Neuronal stem cell (in vitro differentiated cells): ENCODE results near the gene CFAP126. TPM values are rescaled to one million over a fixed set of nuclear protein-coding genes. Genes with fewer than 3 reads are reported as not detected.
"Not testable (repeated sequence)": the region's sequence is repeated elsewhere in the genome, so short reads cannot be mapped to it uniquely, and the experiment has no call there.

ENCODE experiments used
- DNase-seq: peaks from one replicate; pipeline ENCODE4 v3.0.0-alpha.2; 2013; ENCODE audit warnings: low spot score
- H2AFZ ChIP-seq: one replicate; pipeline ENCODE4 v1.6.1; 2013; ENCODE audit warnings: mild to moderate bottlenecking, low read length, inconsistent platforms
- H2AK5ac ChIP-seq: 2 replicates; pipeline ENCODE4 v1.6.1; 2013; ENCODE audit warnings: low read depth, mild to moderate bottlenecking, inconsistent platforms, low read length, moderate library complexity, mixed read lengths
- H2BK120ac ChIP-seq: 2 replicates; pipeline ENCODE4 v1.6.1; 2013; ENCODE audit warnings: low read depth, mild to moderate bottlenecking, inconsistent platforms, low read length, moderate library complexity, mixed read lengths
- H2BK12ac ChIP-seq: one replicate; pipeline ENCODE4 v1.6.1; 2013; ENCODE audit warnings: low read length, inconsistent platforms
- H2BK15ac ChIP-seq: 2 replicates; pipeline ENCODE4 v1.6.1; 2013; ENCODE audit warnings: mild to moderate bottlenecking, low read length, inconsistent platforms, mixed read lengths
- H2BK5ac ChIP-seq: one replicate; pipeline ENCODE4 v1.6.1; 2013; ENCODE audit warnings: inconsistent platforms, mild to moderate bottlenecking, low read length, moderate library complexity
- H3K14ac ChIP-seq: one replicate; pipeline ENCODE4 v1.6.1; 2013; ENCODE audit warnings: low read length, inconsistent platforms
- H3K18ac ChIP-seq: 2 replicates; pipeline ENCODE4 v1.6.1; 2013; ENCODE audit warnings: low read length, inconsistent platforms
- H3K23ac ChIP-seq: 2 replicates; pipeline ENCODE4 v1.6.1; 2013; ENCODE audit warnings: low read depth, mild to moderate bottlenecking, mixed read lengths, low read length, inconsistent platforms; ENCODE audit not compliant: poor library complexity
- H3K27ac ChIP-seq: replicated peaks from 3 replicates; pipeline ENCODE4 v1.5.1; 2013; ENCODE audit warnings: low read length, inconsistent platforms
- H3K27me3 ChIP-seq, 3 experiments: 2 replicates each; pipeline ENCODE4 v1.6.1; 2013; ENCODE audit warnings: low read length in 3 of 3, mild to moderate bottlenecking in 2 of 3, inconsistent platforms in 1 of 3, low read depth in 1 of 3, mixed read lengths in 1 of 3, moderate library complexity in 1 of 3; ENCODE audit not compliant: control insufficient read depth in 3 of 3, insufficient read depth in 3 of 3
- H3K36me3 ChIP-seq, 2 donors: replicated peaks in 1 of 2; 2 replicates each; pipeline ENCODE4 v1.6.1; 2013; ENCODE audit warnings: low read length in 2 of 2; ENCODE audit not compliant: control insufficient read depth in 2 of 2, insufficient read depth in 2 of 2
- H3K4ac ChIP-seq: 2 replicates; pipeline ENCODE4 v1.6.1; 2013; ENCODE audit warnings: inconsistent platforms, mild to moderate bottlenecking, low read length, moderate library complexity
- H3K4me1 ChIP-seq, 2 donors: 1 replicate in 1 of 2; 2 replicates in 1 of 2; pipeline ENCODE4 v1.6.1; 2013; ENCODE audit warnings: low read length in 2 of 2, low read depth in 1 of 2; ENCODE audit not compliant: control insufficient read depth in 2 of 2, insufficient read depth in 1 of 2
- H3K4me2 ChIP-seq: one replicate; pipeline ENCODE4 v1.6.1; 2013; ENCODE audit warnings: mild to moderate bottlenecking, low read length, inconsistent platforms; ENCODE audit not compliant: insufficient read depth, poor library complexity, severe bottlenecking
- H3K4me3 ChIP-seq, 2 donors: 2 replicates each; pipeline ENCODE4 v1.5.1; 2013; ENCODE audit warnings: low read length in 2 of 2, mild to moderate bottlenecking in 2 of 2, inconsistent platforms in 1 of 2, moderate library complexity in 1 of 2
- H3K79me1 ChIP-seq: one replicate; pipeline ENCODE4 v1.6.1; 2013; ENCODE audit warnings: low read depth, mild to moderate bottlenecking, inconsistent platforms, low read length, moderate library complexity
- H3K9ac ChIP-seq: one replicate; pipeline ENCODE4 v1.6.1; 2013; ENCODE audit warnings: mild to moderate bottlenecking, low read depth, low read length, inconsistent platforms; ENCODE audit not compliant: poor library complexity
- H3K9me3 ChIP-seq, 2 donors: replicated peaks in 1 of 2; 2 replicates each; pipeline versions ENCODE3 to v1.6.1; 2013; ENCODE audit warnings: low read length in 2 of 2, mild to moderate bottlenecking in 2 of 2, inconsistent platforms in 1 of 2, low read depth in 1 of 2, mixed read lengths in 1 of 2, moderate library complexity in 1 of 2; ENCODE audit not compliant: control insufficient read depth in 2 of 2, insufficient read depth in 1 of 2
- H4K8ac ChIP-seq: one replicate; pipeline ENCODE4 v1.6.1; 2013; ENCODE audit warnings: low read depth, mild to moderate bottlenecking, inconsistent platforms, low read length, moderate library complexity
- H4K91ac ChIP-seq: one replicate; pipeline ENCODE4 v1.6.1; 2013; ENCODE audit warnings: low read length, low read depth, mild to moderate bottlenecking, inconsistent platforms; ENCODE audit not compliant: poor library complexity
- WGBS, 2 donors: extraction: QIAGEN DNeasy Blood & Tissue Kit; methylation state at CpG; one replicate each; pipeline ENCODE4 v1.1.7; 2013; ENCODE audit warnings: missing lambda C conversion rate in 2 of 2, mixed read lengths in 1 of 2; ENCODE audit not compliant: insufficient read length in 2 of 2, insufficient replicate concordance in 1 of 2; ENCODE audit errors: extremely low coverage in 2 of 2; 5-methylcytosine and 5-hydroxymethylcytosine counted together
- polyA plus RNA-seq, 2 experiments: library from polyadenylated mRNA; stranded (reverse); fragments of 200-250 nt; gene quantifications; one replicate each; pipeline ENCODE4 v1.2.3, GENCODE V29; 2013

Gene CFAP126
- not detected for polyA plus RNA-seq (2013, experiment 1 of 2)
- polyA plus RNA-seq (2013, experiment 2 of 2) = not detected

- Histone ChIP-seq H3K9me3 (no peaks in the 10 kb centered on the region), H2BK120ac (no peak within 1 kb of the TSS), H4K91ac (no peak within 1 kb of the TSS), H3K9ac (no peak within 1 kb of the TSS), H3K18ac (no peak within 1 kb of the TSS), H2AFZ (peak within 1 kb of the TSS; percentile 13), H3K27ac (no peak within 1 kb of the TSS), H3K79me1 (no peaks in the 10 kb centered on the region), H2BK5ac (no peak within 1 kb of the TSS), H3K23ac (no peak within 1 kb of the TSS), H4K8ac (no peak within 1 kb of the TSS), H2AK5ac (no peak within 1 kb of the TSS), H3K14ac (no peak within 1 kb of the TSS), H2BK15ac (no peak within 1 kb of the TSS), H3K4ac (no peak within 1 kb of the TSS), H3K4me1 (peaks cover 0 to 6% of the 10 kb centered on the region in 2 donors), H3K36me3 (peaks cover 5 to 40% of the 10 kb centered on the region in 2 donors), H3K4me3 (no peak within 1 kb of the TSS), H3K4me2 (no peak within 1 kb of the TSS), H3K27me3 (no peaks in the 10 kb centered on the region), H2BK12ac (no peak within 1 kb of the TSS)
- no peak for DNase-seq
- WGBS, 2 donors = no CpG with 5 or more reads among the region's 6 CpGs
Observed at GRCh38 chr1:161367684-161368400, at the start of gene CFAP126. TSS of gene CFAP126 (minus strand) at chr1:161367876. CDS start at chr1:161367868, 8 bp downstream.

- H3K18ac ChIP-seq, H3K4ac ChIP-seq, H2BK120ac ChIP-seq, H4K91ac ChIP-seq, H3K4me2 ChIP-seq, H3K27ac ChIP-seq, H3K79me1 ChIP-seq, H3K9me3 ChIP-seq, H3K14ac ChIP-seq, H2AFZ ChIP-seq, H3K27me3 ChIP-seq, H3K36me3 ChIP-seq, H2AK5ac ChIP-seq, H3K9ac ChIP-seq, H3K23ac ChIP-seq, H3K4me3 ChIP-seq, H2BK12ac ChIP-seq, H2BK15ac ChIP-seq, H3K4me1 ChIP-seq, DNase-seq, H4K8ac ChIP-seq, H2BK5ac ChIP-seq: not testable (repeated sequence)
- no CpG with 5 or more reads among the region's 7 CpGs for WGBS, 2 donors
Observed at GRCh38 chr1:161413050-161413449, 45.4 kb upstream of the CFAP126 start.

- no CpG with 5 or more reads among the region's 4 CpGs for WGBS, 2 donors
Observed at GRCh38 chr1:161410636-161410970, 42.9 kb upstream of the CFAP126 start.

GRCh38 chr1:161409848-161410635, 42.4 kb upstream of the CFAP126 start:
- H3K9me3 ChIP-seq, H3K27me3 ChIP-seq, H3K4me2 ChIP-seq, H3K18ac ChIP-seq, H2AFZ ChIP-seq, H3K9ac ChIP-seq, H3K4ac ChIP-seq, H3K79me1 ChIP-seq, H2BK5ac ChIP-seq, H3K4me3 ChIP-seq, H3K36me3 ChIP-seq, DNase-seq, H3K27ac ChIP-seq, H2BK12ac ChIP-seq, H4K91ac ChIP-seq, H2BK15ac ChIP-seq, H4K8ac ChIP-seq, H3K4me1 ChIP-seq, H2AK5ac ChIP-seq, H2BK120ac ChIP-seq, H3K14ac ChIP-seq: not testable (repeated sequence)
- WGBS, 2 donors = no CpG with 5 or more reads among the region's 13 CpGs
- peak overlapping the region; percentile 55 for H3K23ac ChIP-seq

More at GRCh38 chr1:161410636-161410970, 42.9 kb upstream of the CFAP126 start:
- H3K4me3 ChIP-seq, H2AFZ ChIP-seq, H2AK5ac ChIP-seq, H2BK120ac ChIP-seq, H3K4me2 ChIP-seq, H3K4me1 ChIP-seq, H3K27ac ChIP-seq, H3K23ac ChIP-seq, H2BK5ac ChIP-seq, H4K8ac ChIP-seq, H3K79me1 ChIP-seq, DNase-seq, H3K9ac ChIP-seq, H3K9me3 ChIP-seq, H3K14ac ChIP-seq, H2BK15ac ChIP-seq, H2BK12ac ChIP-seq, H3K36me3 ChIP-seq, H3K4ac ChIP-seq, H4K91ac ChIP-seq, H3K27me3 ChIP-seq, H3K18ac ChIP-seq: not testable (repeated sequence)
